ENCODE results near the gene SORBS1. TPM values are rescaled to one million over a fixed set of nuclear protein-coding genes. Genes with fewer than 3 reads are reported as not detected.
A peak's percentile ranks its signal among the peaks of the same experiment; 100 is the strongest.

SORBS1 gene
- total RNA-seq, 1 donor from 2014 or later, result 416 TPM

DNA sequence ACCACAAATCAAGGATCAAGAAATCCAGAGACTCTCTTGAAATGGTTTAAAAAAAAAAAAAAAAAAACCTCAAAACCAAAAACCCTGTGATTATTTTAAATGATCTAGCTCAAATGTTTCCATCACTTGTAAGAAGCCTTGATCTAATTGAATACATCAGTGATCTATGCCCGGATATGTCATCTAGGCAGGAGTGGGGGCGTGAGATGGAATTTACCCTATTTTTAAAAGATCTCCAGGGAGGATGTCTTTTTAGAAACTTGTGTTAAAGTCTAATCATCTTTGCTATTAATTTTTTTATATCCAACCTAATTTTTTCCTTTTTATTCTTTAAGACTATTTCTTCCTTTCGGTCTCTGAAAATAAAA lies 169.0 kb downstream of the SORBS1 start:
- DNase-seq (ENCODE audit: low spot score in 2 of 2), result no peak
- peaks cover 45 to 89% of the 10 kb centered on the region in 2 donors for H3K4me1 ChIP-seq
- no peak overlapping the region for H3K4me3 ChIP-seq
- no peaks in the 10 kb centered on the region for H3K27me3 ChIP-seq
- intact Hi-C loops (cut with DNase I), result no loop called here
- H3K9me3 ChIP-seq, result no peaks in the 10 kb centered on the region
- H3K27ac ChIP-seq, result peak overlapping the region; percentile 82 to 89
- H3K36me3 ChIP-seq, result peaks cover 50 to 60% of the 10 kb centered on the region in 2 donors
- TF ChIP-seq, protein P1, sequence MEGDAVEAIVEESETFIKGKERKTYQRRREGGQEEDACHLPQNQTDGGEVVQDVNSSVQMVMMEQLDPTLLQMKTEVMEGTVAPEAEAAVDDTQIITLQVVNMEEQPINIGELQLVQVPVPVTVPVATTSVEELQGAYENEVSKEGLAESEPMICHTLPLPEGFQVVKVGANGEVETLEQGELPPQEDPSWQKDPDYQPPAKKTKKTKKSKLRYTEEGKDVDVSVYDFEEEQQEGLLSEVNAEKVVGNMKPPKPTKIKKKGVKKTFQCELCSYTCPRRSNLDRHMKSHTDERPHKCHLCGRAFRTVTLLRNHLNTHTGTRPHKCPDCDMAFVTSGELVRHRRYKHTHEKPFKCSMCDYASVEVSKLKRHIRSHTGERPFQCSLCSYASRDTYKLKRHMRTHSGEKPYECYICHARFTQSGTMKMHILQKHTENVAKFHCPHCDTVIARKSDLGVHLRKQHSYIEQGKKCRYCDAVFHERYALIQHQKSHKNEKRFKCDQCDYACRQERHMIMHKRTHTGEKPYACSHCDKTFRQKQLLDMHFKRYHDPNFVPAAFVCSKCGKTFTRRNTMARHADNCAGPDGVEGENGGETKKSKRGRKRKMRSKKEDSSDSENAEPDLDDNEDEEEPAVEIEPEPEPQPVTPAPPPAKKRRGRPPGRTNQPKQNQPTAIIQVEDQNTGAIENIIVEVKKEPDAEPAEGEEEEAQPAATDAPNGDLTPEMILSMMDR (IDR thresholded peaks at IDR 0.05), result no peak

- peaks cover 49 to 92% of the 10 kb centered on the region in 2 donors for H3K4me1 ChIP-seq
- no peaks in the 10 kb centered on the region for H3K27me3 ChIP-seq
- TF ChIP-seq, protein P1 (IDR thresholded peaks at IDR 0.05), result no peak
- H3K27ac ChIP-seq, result peak overlapping the region; percentile 82 to 89
- no peaks in the 10 kb centered on the region for H3K9me3 ChIP-seq
- intact Hi-C loops (cut with DNase I), result no loop called here
- no peak for DNase-seq (ENCODE audit: low spot score in 2 of 2)
- no peak overlapping the region for H3K4me3 ChIP-seq
- peaks cover 49 to 59% of the 10 kb centered on the region in 2 donors for H3K36me3 ChIP-seq
Measured at GRCh38 chr10:95391581-95392216, 169.5 kb downstream of the SORBS1 start.

GRCh38 chr10:95391164-95391563 lies 170.0 kb downstream of the SORBS1 start:
- H3K4me3 ChIP-seq, result no peak overlapping the region
- H3K36me3 ChIP-seq, result peaks cover 47 to 59% of the 10 kb centered on the region in 2 donors
- no peak for DNase-seq (ENCODE audit: low spot score in 2 of 2)
- peak overlapping the region; percentile 82 to 89 for H3K27ac ChIP-seq
- no peaks in the 10 kb centered on the region for H3K9me3 ChIP-seq
- no peaks in the 10 kb centered on the region for H3K27me3 ChIP-seq
- TF ChIP-seq, protein P1 (IDR thresholded peaks at IDR 0.05), result no peak
- intact Hi-C loops (cut with DNase I), result no loop called here
- H3K4me1 ChIP-seq, result peaks cover 55 to 92% of the 10 kb centered on the region in 2 donors

- H3K4me3 ChIP-seq, result peak overlapping the region in 1 of 2 donors; percentile 13
- peak overlapping the region; percentile 82 to 89 for H3K27ac ChIP-seq
- no peaks in the 10 kb centered on the region for H3K9me3 ChIP-seq
- H3K36me3 ChIP-seq, result peaks cover 48 to 59% of the 10 kb centered on the region in 2 donors
- H3K4me1 ChIP-seq, result peaks cover 58 to 96% of the 10 kb centered on the region in 2 donors
- TF ChIP-seq, protein P1 (IDR thresholded peaks at IDR 0.05), result no peak
- intact Hi-C loops (cut with DNase I), result loop anchor here (2.0 kb wide), 1 partner anchor 19 kb away; no protein-coding TSS in a partner anchor
- no peak for DNase-seq (ENCODE audit: low spot score in 2 of 2)
- no peaks in the 10 kb centered on the region for H3K27me3 ChIP-seq
Measured at GRCh38 chr10:95389982-95390381, 171.2 kb downstream of the SORBS1 start.

GRCh38 chr10:95389176-95389575 lies 172.0 kb downstream of the SORBS1 start:
- H3K36me3 ChIP-seq, result peaks cover 54 to 65% of the 10 kb centered on the region in 2 donors
- H3K27ac ChIP-seq, result peak overlapping the region; percentile 82 to 89
- H3K9me3 ChIP-seq, result no peaks in the 10 kb centered on the region
- H3K4me1 ChIP-seq, result peaks cover 58 to 97% of the 10 kb centered on the region in 2 donors
- TF ChIP-seq, protein P1 (IDR thresholded peaks at IDR 0.05), result no peak
- intact Hi-C loops (cut with DNase I), result loop anchor here (2.0 kb wide), 1 partner anchor 20 kb away; no protein-coding TSS in a partner anchor
- peak overlapping the region in 1 of 2 donors; percentile 13 for H3K4me3 ChIP-seq
- no peak for DNase-seq (ENCODE audit: low spot score in 2 of 2)
- H3K27me3 ChIP-seq, result no peaks in the 10 kb centered on the region

Measured in ascending aorta (tissue), 2 donors.